Measurements from ENCODE around the gene TRPV3. TPM values are rescaled to one million over a fixed set of nuclear protein-coding genes. Genes with fewer than 3 reads are reported as not detected.

The TRPV3 gene
- total RNA-seq, 1 donor from 2014 or later, result 1.6 TPM

DNA sequence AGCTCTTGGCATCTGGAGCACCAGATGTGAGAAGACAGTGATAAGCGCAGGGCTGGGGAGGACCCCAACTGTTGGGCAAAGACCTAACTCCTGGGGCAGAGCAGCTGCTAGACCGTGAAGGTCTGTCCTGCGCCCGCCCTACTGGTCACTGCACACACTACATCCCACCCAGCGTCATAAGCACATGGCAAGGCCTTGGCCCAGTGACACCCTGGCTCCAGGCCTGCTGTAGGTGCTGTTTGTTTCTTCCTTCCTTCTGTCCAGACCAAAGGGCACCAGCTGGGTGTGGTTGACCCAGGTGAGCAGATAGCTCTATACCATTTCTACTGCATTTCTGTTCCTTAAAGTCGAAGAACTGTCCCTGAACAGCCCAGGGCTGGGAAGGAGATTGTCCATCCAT lies 6.4 kb downstream of the TRPV3 start:
- peaks cover 7% of the 10 kb centered on the region for H3K9me3 Mint-ChIP-seq (ENCODE audit: low read depth)
- TF ChIP-seq, protein P1, sequence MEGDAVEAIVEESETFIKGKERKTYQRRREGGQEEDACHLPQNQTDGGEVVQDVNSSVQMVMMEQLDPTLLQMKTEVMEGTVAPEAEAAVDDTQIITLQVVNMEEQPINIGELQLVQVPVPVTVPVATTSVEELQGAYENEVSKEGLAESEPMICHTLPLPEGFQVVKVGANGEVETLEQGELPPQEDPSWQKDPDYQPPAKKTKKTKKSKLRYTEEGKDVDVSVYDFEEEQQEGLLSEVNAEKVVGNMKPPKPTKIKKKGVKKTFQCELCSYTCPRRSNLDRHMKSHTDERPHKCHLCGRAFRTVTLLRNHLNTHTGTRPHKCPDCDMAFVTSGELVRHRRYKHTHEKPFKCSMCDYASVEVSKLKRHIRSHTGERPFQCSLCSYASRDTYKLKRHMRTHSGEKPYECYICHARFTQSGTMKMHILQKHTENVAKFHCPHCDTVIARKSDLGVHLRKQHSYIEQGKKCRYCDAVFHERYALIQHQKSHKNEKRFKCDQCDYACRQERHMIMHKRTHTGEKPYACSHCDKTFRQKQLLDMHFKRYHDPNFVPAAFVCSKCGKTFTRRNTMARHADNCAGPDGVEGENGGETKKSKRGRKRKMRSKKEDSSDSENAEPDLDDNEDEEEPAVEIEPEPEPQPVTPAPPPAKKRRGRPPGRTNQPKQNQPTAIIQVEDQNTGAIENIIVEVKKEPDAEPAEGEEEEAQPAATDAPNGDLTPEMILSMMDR (IDR thresholded peaks at IDR 0.05; ENCODE audit: unreplicated experiment), result no peak
- DNase-seq (ENCODE audit: low spot score, unreplicated experiment), result no peak
- H3K36me3 Mint-ChIP-seq (ENCODE audit: insufficient read depth), result no peaks in the 10 kb centered on the region
- no peak overlapping the region for H3K4me3 Mint-ChIP-seq (ENCODE audit: low read depth)
- H3K27me3 Mint-ChIP-seq, result peaks cover 10% of the 10 kb centered on the region
- H3K27ac Mint-ChIP-seq, result no peak overlapping the region
- no peaks in the 10 kb centered on the region for H3K4me1 Mint-ChIP-seq (ENCODE audit: low read depth)

DNA sequence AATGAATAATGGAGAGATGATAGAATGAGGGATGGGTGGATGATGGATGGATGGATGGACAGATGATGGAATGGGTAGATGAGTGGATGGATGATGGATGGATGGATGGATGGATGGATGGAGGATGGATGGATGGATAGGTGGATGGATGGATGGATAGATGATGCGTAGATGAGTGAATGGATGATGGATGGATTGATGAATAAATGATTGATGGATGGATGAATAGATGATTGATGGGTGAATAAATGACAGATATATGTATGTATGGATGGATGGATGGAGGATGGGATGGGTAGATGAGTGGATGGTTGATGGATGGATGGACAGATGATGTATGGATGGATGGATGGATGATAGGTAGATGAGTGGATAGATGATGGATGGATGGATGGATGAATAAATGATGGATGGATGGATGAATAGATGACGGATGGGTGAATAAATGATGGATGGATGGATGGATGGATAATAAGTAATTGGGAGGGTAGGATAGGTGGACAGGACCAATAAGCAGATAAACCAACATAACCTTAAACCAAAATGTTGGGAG lies 7.9 kb downstream of the TRPV3 start:
- H3K9me3 Mint-ChIP-seq (ENCODE audit: low read depth), result peaks cover 7% of the 10 kb centered on the region
- no peaks in the 10 kb centered on the region for H3K36me3 Mint-ChIP-seq (ENCODE audit: insufficient read depth)
- H3K27ac Mint-ChIP-seq, result no peak overlapping the region
- H3K4me3 Mint-ChIP-seq (ENCODE audit: low read depth), result no peak overlapping the region
- TF ChIP-seq, protein P1 (IDR thresholded peaks at IDR 0.05; ENCODE audit: unreplicated experiment), result no peak
- no peaks in the 10 kb centered on the region for H3K4me1 Mint-ChIP-seq (ENCODE audit: low read depth)
- H3K27me3 Mint-ChIP-seq, result peaks cover 12% of the 10 kb centered on the region
- no peak for DNase-seq (ENCODE audit: low spot score, unreplicated experiment)

DNA sequence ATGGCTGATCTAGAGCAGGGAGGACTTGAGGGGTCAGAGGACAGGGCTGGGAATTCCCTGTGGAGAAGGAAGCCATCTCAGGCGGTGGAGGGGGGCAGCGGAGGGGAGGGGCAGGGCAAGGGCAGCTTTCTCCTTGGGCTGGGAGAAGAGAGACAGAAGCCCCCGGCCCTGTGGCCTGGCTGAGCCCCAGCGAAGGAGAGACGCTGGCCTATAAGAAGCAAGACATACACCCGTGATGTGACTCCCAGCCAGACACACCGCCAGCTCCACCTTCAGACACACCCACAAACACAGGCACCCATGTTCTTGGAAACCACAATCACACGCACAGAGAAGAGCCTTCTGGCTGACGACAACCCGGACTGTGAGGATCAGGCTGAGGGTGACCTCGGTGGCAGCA lies 10.0 kb downstream of the TRPV3 start:
- H3K27ac Mint-ChIP-seq, result no peak overlapping the region
- no peak overlapping the region for H3K4me3 Mint-ChIP-seq (ENCODE audit: low read depth)
- H3K27me3 Mint-ChIP-seq, result peaks cover 16% of the 10 kb centered on the region
- no peaks in the 10 kb centered on the region for H3K36me3 Mint-ChIP-seq (ENCODE audit: insufficient read depth)
- no peak for DNase-seq (ENCODE audit: low spot score, unreplicated experiment)
- no peaks in the 10 kb centered on the region for H3K4me1 Mint-ChIP-seq (ENCODE audit: low read depth)
- TF ChIP-seq, protein P1 (IDR thresholded peaks at IDR 0.05; ENCODE audit: unreplicated experiment), result no peak
- peaks cover 7% of the 10 kb centered on the region for H3K9me3 Mint-ChIP-seq (ENCODE audit: low read depth)

DNA sequence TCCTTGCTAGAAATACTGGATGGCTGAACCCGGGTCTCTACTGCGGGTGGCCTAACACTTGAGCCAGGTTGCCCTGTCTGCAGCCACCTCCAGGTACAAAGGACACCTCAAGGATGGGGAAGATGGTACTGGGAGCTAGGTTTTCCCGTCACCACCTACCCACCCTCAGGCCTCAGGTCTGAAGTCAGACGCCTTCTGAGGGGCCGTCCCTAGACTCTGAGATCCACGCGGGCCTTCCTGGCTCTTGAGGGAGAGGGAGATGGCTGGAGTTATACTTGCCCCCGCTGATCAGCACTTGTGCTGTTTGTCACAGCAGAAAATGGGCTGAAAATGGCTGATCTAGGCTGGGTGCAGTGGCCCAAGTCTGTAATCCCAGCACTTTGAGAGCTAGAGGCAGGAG lies 10.6 kb downstream of the TRPV3 start:
- H3K27me3 Mint-ChIP-seq, result peaks cover 18% of the 10 kb centered on the region

DNA sequence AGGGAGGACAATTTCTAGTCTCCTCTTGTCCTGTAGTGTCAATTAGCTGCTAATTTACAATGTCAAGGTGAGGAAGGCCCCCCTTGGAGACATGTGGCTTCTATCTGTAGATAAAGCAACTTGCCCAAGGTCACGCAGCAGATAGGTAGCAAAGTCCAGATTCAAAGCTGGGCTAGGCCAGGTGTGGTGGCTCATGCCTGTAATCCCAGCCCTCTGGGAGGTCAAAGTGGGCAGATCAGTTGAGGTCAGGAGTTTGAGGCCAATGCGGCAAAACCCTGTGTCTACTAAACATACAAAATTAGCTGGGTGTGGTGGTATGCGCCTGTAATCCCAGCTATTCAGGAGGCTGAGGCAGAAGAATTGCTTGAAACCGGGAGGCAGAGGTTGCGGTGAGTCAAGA lies 11.1 kb downstream of the TRPV3 start:
- Mint-ChIP-seq H3K4me3 (ENCODE audit: low read depth) (no peak overlapping the region), H3K27ac (no peak overlapping the region), H3K36me3 (ENCODE audit: insufficient read depth) (no peaks in the 10 kb centered on the region), H3K27me3 (peaks cover 19% of the 10 kb centered on the region), H3K9me3 (ENCODE audit: low read depth) (peaks cover 7% of the 10 kb centered on the region), H3K4me1 (ENCODE audit: low read depth) (peaks cover 2% of the 10 kb centered on the region)
- TF ChIP-seq, protein P1 (IDR thresholded peaks at IDR 0.05; ENCODE audit: unreplicated experiment), result no peak
- DNase-seq (ENCODE audit: low spot score, unreplicated experiment), result no peak

More for the DNA sequence above, 10.6 kb downstream of the TRPV3 start:
- Mint-ChIP-seq H3K4me1 (ENCODE audit: low read depth) (peaks cover 2% of the 10 kb centered on the region), H3K4me3 (ENCODE audit: low read depth) (no peak overlapping the region), H3K36me3 (ENCODE audit: insufficient read depth) (no peaks in the 10 kb centered on the region), H3K27ac (no peak overlapping the region), H3K9me3 (ENCODE audit: low read depth) (peaks cover 7% of the 10 kb centered on the region)
- TF ChIP-seq, protein P1 (IDR thresholded peaks at IDR 0.05; ENCODE audit: unreplicated experiment), result no peak
- DNase-seq (ENCODE audit: low spot score, unreplicated experiment), result no peak

All from progenitor cell of endocrine pancreas (in vitro differentiated cells).